ENCODE data around the gene OGA. TPM values are rescaled to one million over a fixed set of nuclear protein-coding genes. Genes with fewer than 3 reads are reported as not detected.

OGA gene
- total RNA-seq, 2 donors from 2014 or later: 83.3 to 110 TPM

GRCh38 chr10:101744267-101744666 is 74.0 kb downstream of the OGA start:
- DNase-seq (no peak), ATAC-seq (no peak)
- Histone ChIP-seq H3K27ac (no peak overlapping the region), H3K4me1 (no peaks in the 10 kb centered on the region), H3K4me3 (no peak overlapping the region), H3K27me3 (no peaks in the 10 kb centered on the region), H3K9me3 (no peaks in the 10 kb centered on the region), H3K36me3 (replicated peaks in 1 of 2; ENCODE audit: insufficient read depth in 1 of 2, low read depth in 2 of 2) (no peaks in the 10 kb centered on the region)
- 74 to 78% methylated on average over 3 of the region's 3 CpGs for WGBS, 2 donors
- intact Hi-C loops (cut with DNase I): no loop called here
- no peak for TF ChIP-seq POLR2A (IDR thresholded peaks at IDR 0.05)
- no peak for TF ChIP-seq CTCF (IDR thresholded peaks at IDR 0.05)

GRCh38 chr10:101741938-101742337 is 76.3 kb downstream of the OGA start:
- Histone ChIP-seq H3K36me3 (replicated peaks in 1 of 2; ENCODE audit: insufficient read depth in 1 of 2, low read depth in 2 of 2) (no peaks in the 10 kb centered on the region), H3K4me1 (no peaks in the 10 kb centered on the region), H3K27ac (no peak overlapping the region), H3K9me3 (no peaks in the 10 kb centered on the region), H3K27me3 (no peaks in the 10 kb centered on the region), H3K4me3 (no peak overlapping the region)
- intact Hi-C loops (cut with DNase I): no loop called here
- TF ChIP-seq POLR2A (IDR thresholded peaks at IDR 0.05) (no peak), CTCF (IDR thresholded peaks at IDR 0.05) (no peak)
- 48 to 50% methylated on average over 2 of the region's 2 CpGs for WGBS, 2 donors
- DNase-seq: no peak
- ATAC-seq: no peak

GRCh38 chr10:101736666-101737065 is 81.6 kb downstream of the OGA start:
- whole genome bisulfite sequencing, 2 donors: 81 to 90% methylated on average over 3 of the region's 3 CpGs
- intact Hi-C loops (cut with DNase I): no loop called here
- Histone ChIP-seq H3K4me3 (no peak overlapping the region), H3K36me3 (replicated peaks in 1 of 2; ENCODE audit: insufficient read depth in 1 of 2, low read depth in 2 of 2) (no peaks in the 10 kb centered on the region), H3K27ac (no peak overlapping the region), H3K27me3 (no peaks in the 10 kb centered on the region), H3K4me1 (no peaks in the 10 kb centered on the region), H3K9me3 (no peaks in the 10 kb centered on the region)
- TF ChIP-seq POLR2A (IDR thresholded peaks at IDR 0.05) (no peak), CTCF (IDR thresholded peaks at IDR 0.05) (no peak)
- DNase-seq: no peak
- ATAC-seq: no peak

Other genes starting within 250 kb of the OGA start
- 10 to 100 TPM; 36.9 to 38.4 TPM for gene POLL, start 230.2 kb downstream of the OGA start, total RNA-seq
- gene DPCD, start 230.1 kb downstream of the OGA start, total RNA-seq: 10 to 100 TPM in 1 of 2 donors, 1 to 10 TPM in 1; 9.2 to 16.6 TPM
- gene FBXW4, start 123.3 kb downstream of the OGA start, total RNA-seq: 10 to 100 TPM; 33.5 to 40.5 TPM
- not detected for gene FGF8, start 42.3 kb downstream of the OGA start, total RNA-seq
- gene NPM3, start 35.0 kb downstream of the OGA start, total RNA-seq: 10 to 100 TPM in 1 of 2 donors, 1 to 10 TPM in 1; 8.3 to 18.1 TPM
- gene KCNIP2, start 25.4 kb upstream of the OGA start, total RNA-seq: 10 to 100 TPM in 1 of 2 donors, 1 to 10 TPM in 1; 1.8 to 13.5 TPM
- 1 to 10 TPM; 5.6 to 8.3 TPM for gene ARMH3, start 237.7 kb upstream of the OGA start, total RNA-seq
- 10 to 100 TPM; 16.6 to 33.0 TPM for gene HPS6, start 246.9 kb upstream of the OGA start, total RNA-seq